ENCODE results near the gene MVK.

Gene MVK

DNA sequence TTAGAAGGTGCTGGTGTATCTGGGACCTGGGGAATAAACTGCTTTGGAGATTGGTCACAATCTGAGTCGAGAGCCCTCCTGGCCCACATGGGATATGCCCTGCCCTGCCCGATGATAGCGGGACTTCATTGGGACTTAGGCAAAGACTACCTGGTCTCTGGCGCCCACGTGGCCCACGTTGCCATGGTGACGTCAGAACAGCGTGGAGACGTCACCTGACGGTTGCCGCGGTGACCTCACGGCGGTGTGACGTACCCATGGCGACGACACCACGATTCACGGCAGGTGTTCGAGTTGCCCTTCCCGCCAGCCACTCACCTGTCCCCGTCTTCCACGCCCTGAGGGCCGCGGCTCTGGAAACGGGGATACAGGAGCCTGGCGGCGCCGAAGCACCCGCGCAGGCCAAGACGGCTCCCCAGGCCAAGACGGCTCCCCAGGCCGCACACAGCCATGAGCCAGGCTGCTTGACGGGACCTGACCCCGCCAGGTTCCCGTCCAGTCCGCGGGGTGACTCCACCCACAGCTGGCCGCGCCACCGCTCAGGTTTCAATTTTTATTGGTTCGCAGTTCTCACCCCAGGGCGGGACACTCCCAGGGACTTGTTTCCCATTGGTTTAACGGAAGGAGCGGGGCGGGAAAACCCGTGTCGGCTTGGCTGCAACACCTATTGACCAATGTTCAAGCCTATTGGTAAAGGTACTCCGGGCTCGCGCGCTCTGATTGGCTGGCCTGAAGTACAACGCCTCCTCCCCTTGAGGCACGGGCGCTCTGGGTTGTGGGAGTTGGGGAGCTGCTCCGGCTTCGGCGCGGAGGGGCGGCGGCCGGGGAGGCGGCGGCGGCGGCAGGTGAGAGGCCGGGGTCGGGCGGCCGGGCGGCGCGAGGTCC, at the start of gene MVK, which contains the start of gene MMAB:
Gene MVK (plus strand): TSS at position 766 of the 885 bp plus-strand sequence. CDS start 1,029 bp downstream, outside the sequence.
Gene MMAB (minus strand): TSS at position 476 of the 885 bp plus-strand sequence. CDS start 24 bp downstream, at position 452.
- peak within 1 kb of the TSS; percentile 65 to 94 for H3K4me3 ChIP-seq (ENCODE audit: low read length in 2 of 2)
- H3K9me3 ChIP-seq (ENCODE audit: control insufficient read depth in 2 of 2, low read length in 2 of 2): no peaks in the 10 kb centered on the region
- H3K4me1 ChIP-seq (ENCODE audit: control insufficient read depth, insufficient read depth, low read length): peaks cover 15% of the 10 kb centered on the region
- H3K27ac ChIP-seq (ENCODE audit: low read length): peak within 1 kb of the TSS; percentile 60
- peak within 1 kb of the TSS; percentile 66 to 84 for H3K9ac ChIP-seq (ENCODE audit: low read length in 2 of 2)
- H3K27me3 ChIP-seq (ENCODE audit: control insufficient read depth in 1 of 2, insufficient read depth in 2 of 2, low read length in 2 of 2): no peaks in the 10 kb centered on the region
- H3K36me3 ChIP-seq (ENCODE audit: control insufficient read depth in 2 of 2, insufficient read depth in 2 of 2, low read length in 2 of 2): peaks cover 9 to 23% of the 10 kb centered on the region in 2 donors

DNA sequence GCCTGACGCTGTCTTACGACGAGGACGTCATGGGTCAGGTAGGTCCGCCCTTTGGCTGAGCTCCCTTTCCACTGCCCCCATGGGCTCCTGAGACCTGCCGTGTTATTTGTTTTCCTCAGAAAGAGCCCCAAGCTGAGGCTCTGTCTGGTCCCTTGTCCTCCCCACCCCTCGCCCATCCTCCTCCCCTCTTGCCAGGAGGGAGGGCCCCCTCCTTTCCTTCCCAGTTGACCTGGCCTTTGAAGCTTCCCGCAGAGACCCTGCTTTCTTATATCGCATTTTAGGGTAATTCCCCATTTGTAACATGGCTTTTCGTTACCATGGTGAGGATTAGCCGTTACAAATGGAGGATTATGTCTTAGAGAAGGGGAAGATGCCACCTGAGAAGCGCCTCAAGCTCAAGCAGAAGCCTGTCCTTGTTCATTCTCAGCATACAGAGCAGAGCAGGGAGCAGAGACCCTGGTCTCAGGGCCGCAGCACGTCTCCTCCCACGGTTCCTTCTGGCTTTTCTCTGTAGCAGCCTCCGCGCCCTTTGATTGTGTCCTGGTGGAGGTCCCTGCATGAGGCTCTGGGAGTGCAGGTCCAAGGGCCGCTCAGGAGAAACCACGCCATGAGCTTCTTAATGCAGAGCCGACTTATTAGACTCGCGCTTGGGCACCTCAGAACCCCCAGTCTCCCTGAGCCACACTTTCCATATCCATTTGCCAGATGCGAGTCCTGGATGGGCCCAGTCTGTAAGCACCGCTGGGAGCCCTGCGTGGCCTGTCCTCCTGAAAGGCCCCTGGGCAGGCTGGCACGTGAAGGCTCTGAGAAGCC, 48.9 kb upstream of the MVK start:
- Histone ChIP-seq H3K4me3 (ENCODE audit: low read length in 2 of 2) (no peak overlapping the region), H3K27ac (ENCODE audit: low read length) (no peak overlapping the region), H3K36me3 (ENCODE audit: control insufficient read depth in 2 of 2, insufficient read depth in 2 of 2, low read length in 2 of 2) (peaks cover 58 to 79% of the 10 kb centered on the region in 2 donors), H3K9ac (ENCODE audit: low read length in 2 of 2) (no peak overlapping the region), H3K4me1 (ENCODE audit: control insufficient read depth, insufficient read depth, low read length) (peaks cover 4% of the 10 kb centered on the region), H3K9me3 (ENCODE audit: control insufficient read depth in 2 of 2, low read length in 2 of 2) (no peaks in the 10 kb centered on the region), H3K27me3 (ENCODE audit: control insufficient read depth in 1 of 2, insufficient read depth in 2 of 2, low read length in 2 of 2) (no peaks in the 10 kb centered on the region)

- Histone ChIP-seq H3K36me3 (ENCODE audit: control insufficient read depth in 2 of 2, insufficient read depth in 2 of 2, low read length in 2 of 2) (peaks cover 60 to 79% of the 10 kb centered on the region in 2 donors), H3K4me3 (ENCODE audit: low read length in 2 of 2) (no peak overlapping the region), H3K4me1 (ENCODE audit: control insufficient read depth, insufficient read depth, low read length) (peaks cover 4% of the 10 kb centered on the region), H3K27me3 (ENCODE audit: control insufficient read depth in 1 of 2, insufficient read depth in 2 of 2, low read length in 2 of 2) (no peaks in the 10 kb centered on the region), H3K9me3 (ENCODE audit: control insufficient read depth in 2 of 2, low read length in 2 of 2) (no peaks in the 10 kb centered on the region), H3K27ac (ENCODE audit: low read length) (no peak overlapping the region), H3K9ac (ENCODE audit: low read length in 2 of 2) (no peak overlapping the region)
Observed at GRCh38 chr12:109525279-109525585, 48.4 kb upstream of the MVK start.

- no peak overlapping the region for H3K9ac ChIP-seq (ENCODE audit: low read length in 2 of 2)
- H3K4me1 ChIP-seq (ENCODE audit: control insufficient read depth, insufficient read depth, low read length): peaks cover 4% of the 10 kb centered on the region
- no peaks in the 10 kb centered on the region for H3K9me3 ChIP-seq (ENCODE audit: control insufficient read depth in 2 of 2, low read length in 2 of 2)
- no peak overlapping the region for H3K4me3 ChIP-seq (ENCODE audit: low read length in 2 of 2)
- no peak overlapping the region for H3K27ac ChIP-seq (ENCODE audit: low read length)
- peaks cover 52 to 75% of the 10 kb centered on the region in 2 donors for H3K36me3 ChIP-seq (ENCODE audit: control insufficient read depth in 2 of 2, insufficient read depth in 2 of 2, low read length in 2 of 2)
- H3K27me3 ChIP-seq (ENCODE audit: control insufficient read depth in 1 of 2, insufficient read depth in 2 of 2, low read length in 2 of 2): no peaks in the 10 kb centered on the region
Observed at GRCh38 chr12:109527489-109528123, 46.0 kb upstream of the MVK start.

DNA sequence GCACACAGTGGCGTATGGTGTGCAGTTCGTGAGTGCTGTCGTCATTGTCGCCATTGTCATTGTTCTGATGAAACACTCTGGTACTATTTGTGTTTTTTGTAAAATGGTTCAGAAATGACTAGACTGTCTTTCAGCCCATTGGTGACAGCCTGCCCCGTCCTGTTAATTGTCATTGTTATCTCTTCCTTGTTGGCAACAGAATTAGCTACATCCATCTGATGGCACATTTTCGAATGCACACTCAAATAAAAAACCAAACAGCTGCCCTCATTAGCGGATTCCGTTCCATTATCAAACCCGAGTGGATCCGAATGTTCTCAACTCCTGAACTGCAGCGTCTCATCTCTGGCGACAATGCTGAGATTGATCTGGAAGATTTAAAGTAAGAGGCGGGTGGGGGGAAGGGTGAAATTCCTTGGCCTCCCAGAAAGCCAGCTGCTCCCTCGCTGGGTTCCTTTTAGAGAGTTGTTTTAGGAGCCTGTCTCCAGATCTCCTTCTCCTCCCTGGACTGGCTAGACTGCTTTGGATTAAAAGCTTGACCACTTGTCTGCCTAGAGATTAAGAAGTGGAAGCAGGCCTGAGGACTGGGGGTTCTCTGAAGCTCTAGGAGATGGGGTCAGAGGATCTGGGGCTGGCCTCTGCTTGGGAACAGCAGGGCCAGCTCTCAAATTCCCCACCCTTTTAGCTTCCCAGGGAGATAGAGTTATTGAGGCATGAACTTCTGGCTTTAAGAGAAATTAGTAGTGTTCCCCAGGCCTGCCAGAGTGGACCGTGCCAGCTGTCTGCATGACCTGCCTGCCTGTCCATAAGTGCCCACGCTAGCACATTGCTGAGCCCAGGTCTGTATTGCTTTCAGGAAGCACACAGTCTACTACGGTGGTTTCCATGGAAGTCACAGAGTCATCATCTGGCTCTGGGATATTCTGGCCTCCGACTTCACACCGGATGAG, 43.6 kb upstream of the MVK start:
- H3K27ac ChIP-seq (ENCODE audit: low read length): no peak overlapping the region
- H3K4me3 ChIP-seq (ENCODE audit: low read length in 2 of 2): no peak overlapping the region
- H3K36me3 ChIP-seq (ENCODE audit: control insufficient read depth in 2 of 2, insufficient read depth in 2 of 2, low read length in 2 of 2): peaks cover 56 to 72% of the 10 kb centered on the region in 2 donors
- H3K27me3 ChIP-seq (ENCODE audit: control insufficient read depth in 1 of 2, insufficient read depth in 2 of 2, low read length in 2 of 2): no peaks in the 10 kb centered on the region
- H3K4me1 ChIP-seq (ENCODE audit: control insufficient read depth, insufficient read depth, low read length): no peaks in the 10 kb centered on the region
- no peak overlapping the region for H3K9ac ChIP-seq (ENCODE audit: low read length in 2 of 2)
- no peaks in the 10 kb centered on the region for H3K9me3 ChIP-seq (ENCODE audit: control insufficient read depth in 2 of 2, low read length in 2 of 2)

- Histone ChIP-seq H3K9me3 (ENCODE audit: control insufficient read depth in 2 of 2, low read length in 2 of 2) (no peaks in the 10 kb centered on the region), H3K4me3 (ENCODE audit: low read length in 2 of 2) (no peak overlapping the region), H3K36me3 (ENCODE audit: control insufficient read depth in 2 of 2, insufficient read depth in 2 of 2, low read length in 2 of 2) (peaks cover 55 to 72% of the 10 kb centered on the region in 2 donors), H3K9ac (ENCODE audit: low read length in 2 of 2) (no peak overlapping the region), H3K4me1 (ENCODE audit: control insufficient read depth, insufficient read depth, low read length) (no peaks in the 10 kb centered on the region), H3K27me3 (ENCODE audit: control insufficient read depth in 1 of 2, insufficient read depth in 2 of 2, low read length in 2 of 2) (no peaks in the 10 kb centered on the region), H3K27ac (ENCODE audit: low read length) (no peak overlapping the region)
Observed at GRCh38 chr12:109531411-109531810, 42.2 kb upstream of the MVK start.

GRCh38 chr12:109532721-109533486, 40.7 kb upstream of the MVK start:
- H3K4me3 ChIP-seq (ENCODE audit: low read length in 2 of 2): no peak overlapping the region
- no peak overlapping the region for H3K27ac ChIP-seq (ENCODE audit: low read length)
- no peak overlapping the region for H3K9ac ChIP-seq (ENCODE audit: low read length in 2 of 2)
- peaks cover 44 to 66% of the 10 kb centered on the region in 2 donors for H3K36me3 ChIP-seq (ENCODE audit: control insufficient read depth in 2 of 2, insufficient read depth in 2 of 2, low read length in 2 of 2)
- no peaks in the 10 kb centered on the region for H3K27me3 ChIP-seq (ENCODE audit: control insufficient read depth in 1 of 2, insufficient read depth in 2 of 2, low read length in 2 of 2)
- H3K9me3 ChIP-seq (ENCODE audit: control insufficient read depth in 2 of 2, low read length in 2 of 2): no peaks in the 10 kb centered on the region
- H3K4me1 ChIP-seq (ENCODE audit: control insufficient read depth, insufficient read depth, low read length): no peaks in the 10 kb centered on the region

- Histone ChIP-seq H3K27me3 (ENCODE audit: control insufficient read depth in 1 of 2, insufficient read depth in 2 of 2, low read length in 2 of 2) (no peaks in the 10 kb centered on the region), H3K27ac (ENCODE audit: low read length) (no peak overlapping the region), H3K4me3 (ENCODE audit: low read length in 2 of 2) (no peak overlapping the region), H3K9ac (ENCODE audit: low read length in 2 of 2) (no peak overlapping the region), H3K4me1 (ENCODE audit: control insufficient read depth, insufficient read depth, low read length) (no peaks in the 10 kb centered on the region), H3K36me3 (ENCODE audit: control insufficient read depth in 2 of 2, insufficient read depth in 2 of 2, low read length in 2 of 2) (peaks cover 39 to 67% of the 10 kb centered on the region in 2 donors), H3K9me3 (ENCODE audit: control insufficient read depth in 2 of 2, low read length in 2 of 2) (no peaks in the 10 kb centered on the region)
Observed at GRCh38 chr12:109533487-109533740, 40.2 kb upstream of the MVK start.

DNA sequence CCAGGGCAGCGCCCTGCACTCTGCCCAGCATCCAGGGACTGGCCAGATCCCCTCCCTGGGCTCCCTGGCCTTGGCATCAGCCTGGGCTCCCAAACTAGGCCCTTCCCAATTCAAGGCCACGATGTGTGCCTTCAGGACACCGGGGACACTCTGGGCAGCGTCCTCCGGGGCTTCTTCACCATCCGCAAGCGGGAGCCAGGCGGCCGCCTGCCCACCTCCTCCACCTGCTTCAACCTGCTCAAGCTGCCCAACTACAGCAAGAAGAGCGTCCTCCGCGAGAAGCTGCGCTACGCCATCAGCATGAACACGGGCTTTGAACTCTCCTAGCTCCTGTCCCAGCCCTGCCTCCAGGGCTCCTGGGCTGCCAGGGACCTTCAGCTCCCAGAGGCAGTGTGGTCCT, 39.1 kb upstream of the MVK start:
- Histone ChIP-seq H3K36me3 (ENCODE audit: control insufficient read depth in 2 of 2, insufficient read depth in 2 of 2, low read length in 2 of 2) (peaks cover 38 to 64% of the 10 kb centered on the region in 2 donors), H3K9ac (ENCODE audit: low read length in 2 of 2) (no peak overlapping the region)

More for the DNA sequence above, 39.1 kb upstream of the MVK start:
- no peaks in the 10 kb centered on the region for H3K9me3 ChIP-seq (ENCODE audit: control insufficient read depth in 2 of 2, low read length in 2 of 2)
- no peaks in the 10 kb centered on the region for H3K27me3 ChIP-seq (ENCODE audit: control insufficient read depth in 1 of 2, insufficient read depth in 2 of 2, low read length in 2 of 2)
- H3K4me3 ChIP-seq (ENCODE audit: low read length in 2 of 2): no peak overlapping the region
- H3K4me1 ChIP-seq (ENCODE audit: control insufficient read depth, insufficient read depth, low read length): no peaks in the 10 kb centered on the region
- no peak overlapping the region for H3K27ac ChIP-seq (ENCODE audit: low read length)

All from stomach smooth muscle (tissue), 2 donors.